Esophagus muscularis mucosa (tissue), 3 donors: ENCODE measurements around the gene MTOR.

Experiments used
- POLR2A ChIP-seq: fragments of 450-650 bp; IDR thresholded peaks from one replicate; pipeline ENCODE4 v1.6.1; 2017; ENCODE audit warnings: antibody characterized with exemption, moderate library complexity, mild to moderate bottlenecking, low read depth
- TF ChIP-seq, protein P1 (sequence below), 3 experiments: fragments of 200-600 bp in 2 of 3; fragments of 450-650 bp in 1 of 3; sonication (generic) in 2 of 3; IDR thresholded peaks; one replicate each; pipeline ENCODE4 v1.5.1; 2017 to 2019; ENCODE audit warnings: antibody characterized with exemption in 3 of 3, mild to moderate bottlenecking in 2 of 3, moderate library complexity in 1 of 3

DNA sequence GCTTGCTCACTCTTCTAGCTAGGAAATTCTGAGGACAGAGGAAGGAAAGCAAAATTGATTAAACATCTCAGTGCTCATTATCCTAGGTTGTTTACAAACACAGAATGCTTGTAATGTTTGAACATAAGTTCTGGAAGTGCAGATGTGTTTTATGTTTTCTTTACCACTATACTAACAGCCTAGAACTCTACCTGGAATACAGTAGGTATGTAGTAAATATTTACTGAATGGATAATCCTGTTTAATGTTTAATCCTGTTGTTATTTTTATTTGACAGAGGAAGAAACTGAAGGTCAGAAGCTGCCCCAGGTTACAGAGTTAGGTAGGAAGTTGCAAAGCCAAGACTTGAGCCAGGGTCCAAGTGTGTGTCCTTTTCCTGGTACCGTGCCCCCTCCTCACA is 6.1 kb downstream of the MTOR start:
- TF ChIP-seq, protein P1, sequence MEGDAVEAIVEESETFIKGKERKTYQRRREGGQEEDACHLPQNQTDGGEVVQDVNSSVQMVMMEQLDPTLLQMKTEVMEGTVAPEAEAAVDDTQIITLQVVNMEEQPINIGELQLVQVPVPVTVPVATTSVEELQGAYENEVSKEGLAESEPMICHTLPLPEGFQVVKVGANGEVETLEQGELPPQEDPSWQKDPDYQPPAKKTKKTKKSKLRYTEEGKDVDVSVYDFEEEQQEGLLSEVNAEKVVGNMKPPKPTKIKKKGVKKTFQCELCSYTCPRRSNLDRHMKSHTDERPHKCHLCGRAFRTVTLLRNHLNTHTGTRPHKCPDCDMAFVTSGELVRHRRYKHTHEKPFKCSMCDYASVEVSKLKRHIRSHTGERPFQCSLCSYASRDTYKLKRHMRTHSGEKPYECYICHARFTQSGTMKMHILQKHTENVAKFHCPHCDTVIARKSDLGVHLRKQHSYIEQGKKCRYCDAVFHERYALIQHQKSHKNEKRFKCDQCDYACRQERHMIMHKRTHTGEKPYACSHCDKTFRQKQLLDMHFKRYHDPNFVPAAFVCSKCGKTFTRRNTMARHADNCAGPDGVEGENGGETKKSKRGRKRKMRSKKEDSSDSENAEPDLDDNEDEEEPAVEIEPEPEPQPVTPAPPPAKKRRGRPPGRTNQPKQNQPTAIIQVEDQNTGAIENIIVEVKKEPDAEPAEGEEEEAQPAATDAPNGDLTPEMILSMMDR (IDR thresholded peaks at IDR 0.05) = no peak
- TF ChIP-seq POLR2A = no peak
